NCI-H226 (cell line): Measurements from ENCODE around the gene THSD7A.

Experiments
- DNase-seq: peaks from one replicate; pipeline ENCODE4 v3.0.0-alpha.2; 2015

THSD7A gene

DNA sequence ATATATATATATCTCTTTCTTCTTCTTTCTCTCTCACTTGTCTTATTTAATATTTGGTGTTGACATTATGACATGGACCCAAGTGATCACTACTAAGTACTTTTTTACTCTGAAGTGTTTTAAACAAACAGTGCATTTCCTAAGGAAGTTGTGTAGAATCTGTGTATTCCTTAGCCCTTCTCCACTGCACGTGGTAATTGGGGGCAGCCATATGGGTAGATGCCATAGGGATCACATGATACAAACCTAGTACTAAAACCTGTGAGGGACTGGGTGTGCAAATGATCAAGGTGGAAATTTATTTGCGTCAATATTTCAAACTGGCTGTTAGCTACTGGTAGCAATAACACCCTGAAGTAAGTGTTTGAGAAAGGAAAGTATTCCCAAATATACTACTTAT, 25.0 kb downstream of the THSD7A start:
- DNase-seq, result no peak

DNA sequence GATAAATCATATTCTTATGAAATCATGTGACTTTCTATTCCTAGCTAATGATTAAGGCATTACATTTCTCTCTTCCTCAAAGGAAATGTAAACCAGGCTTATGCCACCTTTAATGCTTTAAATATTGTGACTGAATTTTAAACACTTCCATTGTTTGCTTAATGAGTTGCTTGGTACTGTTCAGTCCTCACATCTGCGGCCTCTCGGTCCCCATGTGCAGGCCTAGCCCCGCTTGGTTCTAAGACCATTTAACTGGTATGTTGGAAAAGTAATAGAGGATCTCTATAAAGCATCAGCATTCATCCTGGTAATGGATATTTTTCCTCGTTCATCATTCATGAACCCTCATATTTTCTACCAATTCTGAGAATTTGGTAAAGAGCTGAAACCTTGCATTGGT, 27.4 kb downstream of the THSD7A start:
- no peak for DNase-seq

DNA sequence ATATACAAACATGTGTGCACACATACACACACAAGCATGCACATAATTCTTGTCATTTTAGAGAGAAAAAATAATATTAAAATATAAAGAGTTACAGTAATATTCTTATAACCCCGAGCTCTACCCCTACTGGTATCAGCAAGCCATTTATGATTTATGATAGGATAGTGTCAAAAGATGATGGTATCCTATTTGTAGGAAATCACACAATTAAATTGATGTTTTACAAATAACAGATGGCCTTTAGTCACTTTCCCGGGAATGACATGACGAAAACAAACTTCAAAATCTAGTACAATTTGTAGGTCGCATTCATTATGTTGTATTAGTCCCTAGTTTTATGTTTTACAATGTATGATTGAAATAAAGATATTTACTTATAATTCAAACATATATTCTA, 36.8 kb downstream of the THSD7A start:
- no peak for DNase-seq

DNA sequence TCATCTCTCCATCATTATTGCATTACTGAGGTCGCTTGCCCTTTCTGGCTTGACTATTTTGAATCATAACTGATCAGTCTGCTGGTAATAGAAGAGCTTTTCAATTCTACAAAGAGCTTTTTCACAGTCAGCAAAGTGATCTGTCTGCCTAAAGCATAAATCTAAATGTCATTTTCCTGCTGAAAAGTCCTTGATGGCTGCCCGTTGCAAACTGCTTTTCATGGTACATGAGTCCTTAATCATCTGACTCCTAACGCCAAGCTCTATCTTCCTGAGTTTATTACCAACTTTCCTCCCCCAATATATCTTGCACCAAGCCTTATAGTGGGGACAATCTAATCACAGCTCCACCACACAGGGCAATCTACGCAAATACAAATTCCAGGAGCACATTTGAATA, 39.8 kb downstream of the THSD7A start:
- DNase-seq, result no peak

DNA sequence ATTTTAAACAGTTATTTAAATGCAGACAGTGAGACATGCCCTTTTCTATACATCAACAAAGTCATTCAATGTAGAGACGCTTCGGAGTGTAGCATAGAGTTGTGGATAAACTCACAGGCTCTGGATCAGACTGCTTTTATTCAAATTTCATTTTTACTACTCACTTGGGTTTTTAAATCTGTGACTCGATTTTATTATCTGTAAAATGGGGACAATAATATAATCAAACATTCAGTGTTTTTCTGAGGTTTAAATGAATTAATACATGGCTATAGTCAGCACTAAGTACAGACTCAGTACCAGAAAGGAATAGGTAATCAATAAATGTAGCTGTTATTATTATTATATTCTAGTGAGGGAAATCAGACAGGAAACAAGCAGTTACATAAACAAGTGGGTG, 43.4 kb downstream of the THSD7A start:
- DNase-seq, result no peak

DNA sequence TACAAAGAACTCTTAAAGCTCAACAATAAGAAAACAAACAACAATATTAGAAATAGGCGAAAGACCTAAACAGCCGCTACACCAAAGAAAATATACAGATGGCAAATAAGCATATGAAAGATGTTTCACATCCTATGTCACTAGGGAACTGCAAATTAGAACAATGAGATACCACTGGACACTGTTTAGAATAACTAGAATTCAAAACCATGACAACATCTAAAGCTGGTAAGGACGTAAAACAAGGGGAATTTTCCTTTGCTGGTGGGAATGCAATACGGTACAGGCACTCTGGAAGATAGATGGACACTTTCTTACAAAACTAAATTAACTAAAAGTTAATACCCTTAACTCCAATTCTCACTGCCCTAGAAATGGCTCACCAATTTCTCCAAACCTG, 44.5 kb downstream of the THSD7A start:
- no peak for DNase-seq

DNA sequence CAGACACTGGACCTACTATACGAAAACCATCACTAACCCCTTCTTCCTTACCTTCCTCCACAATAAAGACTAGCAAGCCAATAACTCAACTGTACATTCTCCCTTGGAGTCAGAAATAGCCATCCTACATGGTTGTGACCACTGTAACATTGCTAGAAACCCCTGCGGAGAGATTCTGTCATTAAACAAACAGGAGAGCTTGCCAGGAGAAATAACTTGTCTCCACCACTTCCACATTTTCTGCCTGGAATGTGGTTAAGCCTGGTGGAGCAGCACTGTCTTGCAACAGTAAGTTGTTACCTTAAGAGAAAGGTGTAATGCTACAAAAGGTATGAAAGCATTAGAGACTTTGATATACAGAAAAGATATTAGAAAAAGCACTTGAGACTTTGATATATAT, 45.8 kb downstream of the THSD7A start:
- no peak for DNase-seq

DNA sequence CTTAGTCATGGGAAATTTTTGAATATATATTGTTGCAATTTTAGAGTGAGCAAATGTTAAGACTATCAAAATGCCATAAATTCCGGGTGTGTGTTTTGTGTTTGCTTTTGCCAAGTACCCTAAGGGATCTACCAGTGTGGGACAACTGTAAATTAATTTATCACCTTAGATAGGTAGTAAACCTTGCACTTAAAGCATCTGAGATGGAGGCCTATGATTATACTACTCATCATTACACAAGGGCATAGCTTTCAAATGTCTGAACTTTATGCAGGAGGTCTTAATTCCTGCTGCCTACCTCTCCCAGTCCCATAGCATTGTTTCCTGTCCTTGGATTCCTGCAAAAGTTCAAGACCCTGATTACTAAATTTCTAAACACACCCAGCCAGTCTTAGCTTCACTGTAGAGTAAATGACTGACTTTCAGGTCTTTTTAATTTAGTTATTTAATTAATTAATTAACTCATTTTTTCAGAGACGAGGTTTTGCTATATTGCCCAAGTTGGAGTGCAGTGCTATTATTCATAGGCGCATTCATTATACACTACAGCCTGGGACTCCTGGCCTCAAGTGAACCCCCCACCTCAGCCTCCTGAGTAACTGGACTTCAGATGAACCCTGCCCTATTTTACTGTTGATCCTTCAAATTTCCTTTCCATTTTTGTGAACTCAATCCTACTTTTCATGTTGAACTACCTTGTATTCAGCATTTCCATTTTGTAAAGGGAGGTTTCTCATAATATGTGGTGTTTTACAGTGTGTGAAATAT, 47.0 kb downstream of the THSD7A start:
- no peak for DNase-seq

DNA sequence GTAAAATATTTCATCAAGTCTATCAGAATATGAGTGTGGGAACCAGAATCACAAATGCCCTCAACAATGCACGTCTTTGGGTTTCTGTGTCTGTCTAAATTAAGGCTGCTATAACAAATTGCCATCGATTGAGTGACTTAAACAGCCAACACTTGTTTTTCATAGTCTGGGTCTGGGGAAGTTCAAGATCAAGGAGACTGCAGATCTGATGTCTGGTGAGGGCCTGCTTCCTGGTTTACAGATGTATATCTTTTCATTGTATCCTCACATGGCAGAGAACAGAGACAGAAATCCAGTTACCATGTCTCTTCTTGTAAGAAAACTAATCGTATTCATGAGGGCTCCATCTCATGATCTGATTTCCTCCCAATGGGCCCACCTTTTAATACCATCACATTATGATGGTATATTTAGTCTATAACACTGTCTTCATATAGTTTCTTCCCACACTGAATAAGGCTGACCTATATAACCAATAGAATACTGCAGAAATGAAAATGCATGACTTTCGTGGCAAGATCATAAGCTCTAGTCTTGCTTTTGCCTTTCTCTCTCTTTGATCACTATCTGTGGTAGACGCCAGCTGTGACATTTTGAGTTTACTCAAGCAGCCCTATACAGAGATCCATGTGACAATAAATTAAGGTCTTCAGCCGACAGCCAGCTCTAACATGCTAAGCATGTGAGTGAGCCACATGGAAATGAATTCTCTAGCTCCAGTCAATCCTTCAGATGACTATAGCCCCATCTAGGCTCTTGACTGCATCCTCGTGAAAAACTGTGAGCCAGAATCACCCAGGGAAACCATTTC, 51.9 kb downstream of the THSD7A start:
- no peak for DNase-seq

DNA sequence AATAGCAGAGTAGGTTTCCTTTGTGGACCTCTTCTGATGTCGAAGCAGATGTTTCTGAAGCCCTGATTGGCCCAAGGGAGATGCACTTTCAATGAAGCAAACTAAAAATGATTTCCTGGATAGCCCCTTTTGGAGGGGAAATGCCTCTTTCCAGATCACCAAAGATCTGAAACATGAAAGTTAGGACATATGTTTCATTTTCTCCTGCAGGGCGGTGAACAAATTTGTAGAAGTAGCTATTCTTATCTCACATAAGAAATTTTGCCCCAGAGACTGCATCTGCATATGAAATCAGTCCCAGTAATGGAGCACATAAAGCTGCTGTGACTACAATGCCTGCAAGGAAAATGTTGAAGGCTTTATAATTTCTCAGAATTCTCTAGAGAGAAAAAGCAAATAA, 56.0 kb downstream of the THSD7A start:
- no peak for DNase-seq

DNA sequence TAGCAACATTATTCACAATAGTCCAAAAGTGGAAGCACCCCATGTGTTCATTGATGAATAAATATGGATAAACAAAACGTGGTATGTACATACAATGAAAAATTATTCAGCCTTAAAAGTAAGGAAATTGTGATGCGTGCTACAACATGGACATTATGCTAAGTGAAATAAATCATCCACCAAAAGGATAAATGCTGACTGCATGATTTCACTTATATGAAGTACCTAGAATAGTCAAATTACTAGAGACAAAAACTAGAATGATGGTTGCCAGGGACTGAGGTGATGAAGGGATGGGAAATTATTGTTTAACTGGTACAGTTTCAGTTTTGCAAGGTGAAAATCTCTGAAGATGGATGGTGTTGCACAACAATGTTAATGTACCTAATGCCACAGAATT, 56.6 kb downstream of the THSD7A start:
- no peak for DNase-seq

DNA sequence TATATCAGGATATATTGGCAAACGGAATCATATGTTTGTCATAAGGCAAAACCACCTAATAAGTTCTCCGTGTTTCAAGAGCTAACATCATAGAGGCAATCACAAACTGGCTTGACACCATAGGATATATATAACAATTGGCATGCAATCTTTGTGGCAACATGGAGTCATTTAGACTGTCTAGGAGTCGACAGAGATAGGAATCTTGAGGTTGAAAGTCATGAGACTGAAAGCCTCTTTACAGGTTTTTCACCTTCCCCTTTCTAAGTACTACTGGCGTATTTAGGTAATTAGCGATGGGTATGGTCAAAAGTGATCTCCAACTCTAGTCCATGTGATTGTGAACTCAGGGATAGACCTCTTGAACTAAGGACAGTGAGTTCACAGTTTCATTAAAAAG, 63.7 kb downstream of the THSD7A start:
- DNase-seq, result no peak

DNA sequence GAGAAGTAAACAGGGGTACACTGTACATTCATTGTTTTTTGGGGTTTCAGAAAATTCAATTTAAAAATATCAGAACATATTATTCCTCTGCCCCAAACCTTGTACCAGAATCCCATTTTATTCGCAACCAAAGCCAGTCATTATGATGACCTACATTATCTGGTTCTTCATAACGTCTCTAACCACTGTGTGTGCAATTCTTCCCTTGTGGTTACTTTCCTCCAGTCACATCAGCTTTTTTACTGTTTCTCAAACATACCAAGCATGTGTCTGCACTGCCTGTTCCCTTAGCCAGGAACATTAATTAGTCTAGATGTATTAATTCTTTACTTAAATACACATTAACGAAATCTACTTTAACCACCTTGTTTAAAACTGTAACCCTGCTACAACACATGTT, 64.8 kb downstream of the THSD7A start:
- DNase-seq, result no peak

DNA sequence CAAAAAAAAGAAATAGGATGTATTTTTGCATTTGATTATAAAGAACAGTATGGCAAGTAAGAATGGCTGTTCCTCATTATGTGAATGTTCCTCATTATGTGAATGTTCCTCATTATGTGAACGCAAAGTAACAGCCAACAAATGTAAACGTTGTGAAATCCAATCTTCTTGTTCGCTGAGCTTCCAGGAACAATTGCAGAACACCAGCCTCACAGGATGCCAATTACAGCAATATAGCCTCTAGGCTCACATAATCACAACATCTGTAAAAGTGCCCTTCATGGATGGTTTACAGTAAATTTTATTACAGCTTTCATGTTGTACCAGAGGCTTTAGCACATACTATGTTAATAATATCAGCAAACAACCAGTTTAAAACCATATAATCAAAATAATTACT, 71.6 kb downstream of the THSD7A start:
- no peak for DNase-seq

DNA sequence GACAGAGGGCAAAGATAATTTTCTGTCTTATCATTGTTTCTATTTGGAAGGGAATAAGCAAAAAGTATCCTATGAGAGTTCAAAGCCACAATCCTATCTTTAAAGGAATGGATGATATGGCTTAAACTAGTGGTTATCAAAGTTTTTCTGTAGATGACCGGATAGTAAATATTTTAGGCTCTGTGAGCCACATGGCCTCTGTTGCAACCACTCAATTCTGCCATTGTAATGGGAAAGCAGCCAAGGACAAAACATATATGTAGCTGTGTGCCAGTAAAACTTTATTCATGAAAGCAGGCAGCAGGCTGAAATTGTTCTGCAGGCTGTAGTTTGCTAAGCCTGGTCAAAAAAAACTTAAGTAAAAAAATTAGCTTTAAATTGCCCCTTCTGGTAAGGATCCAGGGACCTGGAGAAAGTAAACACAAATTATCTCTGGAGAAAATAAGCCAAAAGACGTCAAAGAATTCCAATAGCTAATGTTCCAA, 73.3 kb downstream of the THSD7A start:
- no peak for DNase-seq

DNA sequence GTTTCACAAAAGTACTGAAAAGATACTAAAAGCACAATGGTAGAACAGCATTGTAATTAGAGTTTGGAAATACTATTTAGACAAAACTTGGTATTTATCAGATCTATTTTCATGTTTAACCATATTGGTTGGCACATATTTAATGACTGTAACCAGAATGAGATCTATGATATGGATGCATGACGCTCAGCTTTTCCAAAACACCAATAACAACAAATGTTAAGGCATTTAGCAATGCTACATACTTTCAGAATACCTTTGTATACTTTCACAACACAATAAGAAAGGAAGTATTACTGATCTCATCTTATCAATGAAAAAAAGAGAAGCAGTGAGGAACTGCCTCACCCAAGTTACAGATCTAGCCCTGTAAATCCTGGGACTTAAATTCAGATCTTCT, 74.8 kb downstream of the THSD7A start:
- no peak for DNase-seq

DNA sequence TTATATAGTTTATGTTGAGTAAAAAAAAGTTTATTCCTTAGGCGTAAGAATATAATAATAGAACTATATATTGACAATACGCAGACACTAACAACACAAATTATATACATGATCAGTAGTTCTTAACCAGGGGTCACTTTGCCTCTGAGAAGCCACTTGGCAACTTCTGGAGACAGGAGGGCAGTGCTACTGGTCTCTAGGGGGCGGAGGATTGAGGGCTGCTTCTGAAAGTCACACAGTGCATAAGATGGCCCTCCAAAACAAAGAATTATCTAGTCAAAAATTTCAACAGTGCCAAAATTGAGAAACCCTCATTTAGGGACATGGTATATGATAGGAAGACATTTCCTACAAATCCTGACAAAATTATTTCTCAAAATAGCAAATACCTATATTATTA, 77.1 kb downstream of the THSD7A start:
- DNase-seq, result no peak

DNA sequence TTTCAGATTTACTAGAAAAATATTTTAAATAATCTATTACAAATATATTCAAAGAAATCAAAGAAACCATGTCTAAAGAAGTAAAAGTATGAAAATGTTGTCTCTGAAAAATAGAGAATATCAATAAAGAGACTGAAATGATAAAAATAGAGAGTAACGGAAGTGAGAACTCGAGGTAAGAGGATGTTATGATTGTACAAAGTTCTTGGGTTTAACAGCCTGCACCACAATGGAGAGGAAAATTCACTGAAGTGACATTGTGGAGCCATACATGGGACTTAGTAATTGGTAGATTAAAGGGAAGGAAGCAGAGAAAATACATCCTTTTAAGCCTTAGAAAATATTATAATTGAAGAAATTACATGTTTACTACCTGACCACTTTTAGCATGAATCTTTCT, 77.9 kb downstream of the THSD7A start:
- no peak for DNase-seq

DNA sequence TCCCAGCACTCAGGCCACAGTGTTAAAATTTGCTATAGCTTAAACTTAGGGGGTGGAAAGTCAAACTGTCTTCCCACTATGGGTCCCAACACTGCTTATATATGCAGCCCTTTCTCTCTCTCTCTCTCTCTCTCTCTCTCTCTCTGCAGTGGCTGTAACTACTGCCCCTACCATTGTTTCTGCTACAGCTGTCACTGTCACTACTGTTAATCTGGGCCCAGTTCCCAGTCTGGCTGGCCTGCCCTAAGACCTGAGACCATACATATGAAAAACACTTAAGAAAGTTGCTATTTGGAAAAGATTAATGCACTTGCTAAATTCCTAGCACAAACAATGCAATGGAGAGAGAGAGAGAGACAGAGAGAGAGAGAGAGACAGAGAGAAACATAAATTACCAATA, 78.6 kb downstream of the THSD7A start:
- DNase-seq, result no peak

DNA sequence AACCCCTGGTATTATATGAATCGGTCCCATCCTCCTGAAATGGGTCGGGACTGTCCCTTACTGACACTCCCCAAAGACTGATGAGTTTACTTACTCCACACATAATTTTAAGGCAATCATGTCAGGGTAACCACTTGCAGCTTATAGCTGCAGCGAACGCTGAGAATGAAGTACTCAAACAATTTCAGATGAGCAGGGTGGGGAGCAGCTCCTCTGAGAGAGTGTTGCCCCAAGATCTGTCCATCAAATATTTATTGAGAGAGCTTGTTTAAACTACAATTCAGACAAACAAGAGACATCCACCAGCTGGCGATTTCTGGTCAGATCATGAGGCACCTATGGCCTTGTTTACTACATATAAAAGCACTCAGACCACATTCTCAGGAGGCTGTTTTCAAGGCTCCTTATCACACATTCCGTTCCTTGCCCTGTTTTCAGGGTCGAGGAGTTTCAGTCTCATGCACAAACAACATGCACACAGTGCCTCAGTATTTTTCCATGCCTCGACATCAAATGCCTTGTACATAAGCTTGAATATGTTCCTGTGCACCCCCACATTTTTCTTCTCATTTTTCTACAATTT, 80.1 kb downstream of the THSD7A start:
- DNase-seq, result no peak

DNA sequence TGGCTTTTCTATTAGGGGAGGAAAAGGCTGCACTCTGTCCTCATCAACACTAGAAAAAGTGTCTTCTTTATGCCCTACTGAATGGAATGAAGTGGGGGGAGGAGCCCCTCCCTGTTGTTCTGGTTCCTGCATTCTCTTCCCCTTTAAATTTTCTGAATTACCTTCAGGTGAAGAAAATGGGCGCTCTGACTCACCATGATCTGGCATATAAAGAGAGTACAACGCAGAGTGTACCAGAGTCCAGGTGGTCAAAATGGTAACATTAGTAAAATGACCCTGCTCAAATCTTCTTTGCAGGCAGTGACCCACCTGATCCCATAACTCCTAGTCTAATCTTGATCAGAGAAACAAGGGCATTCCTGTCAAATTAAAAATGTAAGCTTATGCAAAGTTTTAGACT, 80.7 kb downstream of the THSD7A start:
- DNase-seq, result no peak

DNA sequence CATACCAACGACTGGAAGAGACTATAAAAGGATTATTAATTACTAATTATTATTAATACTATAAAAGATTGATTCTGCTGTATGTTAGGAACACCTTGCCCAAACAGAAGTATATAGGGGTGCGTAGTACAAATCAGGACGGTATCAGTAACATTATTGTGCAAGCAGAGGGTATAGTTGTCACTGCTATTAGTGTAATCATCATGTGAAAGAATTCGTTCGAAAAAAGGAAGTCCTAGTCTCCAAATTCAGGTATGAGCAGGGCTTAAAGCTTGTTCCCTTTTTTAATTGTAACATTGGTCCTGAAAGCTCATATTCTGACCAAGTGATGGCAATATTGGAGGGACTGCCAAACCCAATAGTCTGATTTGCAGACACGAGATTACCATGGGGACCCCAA, 81.8 kb downstream of the THSD7A start:
- DNase-seq, result no peak

DNA sequence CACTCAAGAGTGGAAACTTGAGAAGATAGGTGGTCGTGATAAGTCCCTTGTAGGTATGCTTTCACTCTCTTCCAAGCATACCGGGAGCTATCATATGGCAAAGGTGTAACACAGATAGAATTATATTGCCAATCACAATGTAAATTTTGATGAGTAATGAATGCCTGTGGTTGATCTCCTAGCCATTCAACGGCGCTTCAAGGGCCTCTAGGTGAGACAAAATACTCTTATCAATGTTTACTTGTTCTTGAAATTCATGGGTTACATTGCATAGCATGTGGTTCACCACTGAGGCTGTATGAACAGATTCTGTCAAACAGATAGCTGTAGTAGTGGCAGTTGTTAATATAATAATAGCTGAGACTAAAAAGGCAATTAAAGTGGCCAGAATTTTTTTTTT, 82.4 kb downstream of the THSD7A start:
- DNase-seq, result no peak

DNA sequence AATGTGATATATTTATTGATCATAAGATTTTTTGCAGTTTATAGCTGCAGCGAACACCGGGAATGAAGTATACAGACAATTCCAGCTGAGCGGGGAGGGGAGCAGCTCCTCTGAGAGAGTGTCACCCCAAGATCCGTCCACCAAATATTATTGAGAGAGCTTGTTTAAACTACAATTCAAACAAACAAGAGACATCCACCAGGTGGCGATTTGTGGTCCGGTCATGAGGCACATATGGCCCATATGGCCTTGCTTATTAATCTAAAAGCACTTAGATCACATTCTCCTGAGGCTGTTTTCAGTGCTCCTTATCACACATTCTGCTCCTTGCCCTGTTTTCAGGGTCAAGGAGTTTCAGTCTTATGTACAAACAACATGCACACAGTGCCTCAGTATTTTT, 83.1 kb downstream of the THSD7A start:
- DNase-seq, result no peak
